Measurements from ENCODE around the gene UBP1.
"Not testable (repeated sequence)": the region's sequence is repeated elsewhere in the genome, so short reads cannot be mapped to it uniquely, and the experiment has no call there.

Gene UBP1

DNA sequence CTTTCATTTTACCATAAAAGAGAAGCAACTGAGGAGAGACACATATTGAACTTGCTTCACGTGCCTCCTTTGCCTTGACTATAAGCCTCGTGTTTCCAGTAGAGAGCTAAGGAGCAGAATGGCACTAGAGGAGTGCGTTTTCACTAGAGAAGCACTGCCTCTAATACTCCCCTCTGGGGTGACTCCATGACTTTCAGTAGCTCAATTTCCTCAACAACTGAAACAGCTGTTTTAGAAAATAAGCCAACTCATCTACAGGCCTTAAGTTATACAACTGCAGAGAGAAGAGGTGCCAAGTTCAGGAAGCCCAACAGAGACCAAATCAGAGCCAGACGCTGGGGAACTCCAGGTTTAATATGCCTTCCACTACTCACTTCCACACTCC, 1.9 kb downstream of the UBP1 start:
- TF ChIP-seq, protein P1, sequence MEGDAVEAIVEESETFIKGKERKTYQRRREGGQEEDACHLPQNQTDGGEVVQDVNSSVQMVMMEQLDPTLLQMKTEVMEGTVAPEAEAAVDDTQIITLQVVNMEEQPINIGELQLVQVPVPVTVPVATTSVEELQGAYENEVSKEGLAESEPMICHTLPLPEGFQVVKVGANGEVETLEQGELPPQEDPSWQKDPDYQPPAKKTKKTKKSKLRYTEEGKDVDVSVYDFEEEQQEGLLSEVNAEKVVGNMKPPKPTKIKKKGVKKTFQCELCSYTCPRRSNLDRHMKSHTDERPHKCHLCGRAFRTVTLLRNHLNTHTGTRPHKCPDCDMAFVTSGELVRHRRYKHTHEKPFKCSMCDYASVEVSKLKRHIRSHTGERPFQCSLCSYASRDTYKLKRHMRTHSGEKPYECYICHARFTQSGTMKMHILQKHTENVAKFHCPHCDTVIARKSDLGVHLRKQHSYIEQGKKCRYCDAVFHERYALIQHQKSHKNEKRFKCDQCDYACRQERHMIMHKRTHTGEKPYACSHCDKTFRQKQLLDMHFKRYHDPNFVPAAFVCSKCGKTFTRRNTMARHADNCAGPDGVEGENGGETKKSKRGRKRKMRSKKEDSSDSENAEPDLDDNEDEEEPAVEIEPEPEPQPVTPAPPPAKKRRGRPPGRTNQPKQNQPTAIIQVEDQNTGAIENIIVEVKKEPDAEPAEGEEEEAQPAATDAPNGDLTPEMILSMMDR (IDR thresholded peaks at IDR 0.05; ENCODE audit: poor library complexity, severe bottlenecking), result no peak
- no peak for DNase-seq (ENCODE audit: low spot score)
- Histone ChIP-seq H3K4me3 (ENCODE audit: severe bottlenecking) (peak overlapping the region; percentile 81), H3K36me3 (ENCODE audit: low read depth) (0 out of 2 replicates have a peak, but pooled peaks cover 7% of the 10 kb centered on the region), H3K4me1 (ENCODE audit: insufficient read depth, poor library complexity, severe bottlenecking) (peaks cover 33% of the 10 kb centered on the region), H3K9me3 (ENCODE audit: severe bottlenecking) (no peaks in the 10 kb centered on the region), H3K27ac (ENCODE audit: poor library complexity, severe bottlenecking) (peak overlapping the region; percentile 93), H3K27me3 (ENCODE audit: insufficient read depth, poor library complexity, severe bottlenecking) (no peaks in the 10 kb centered on the region)
- ATAC-seq (ENCODE audit: low read depth), result no peak

DNA sequence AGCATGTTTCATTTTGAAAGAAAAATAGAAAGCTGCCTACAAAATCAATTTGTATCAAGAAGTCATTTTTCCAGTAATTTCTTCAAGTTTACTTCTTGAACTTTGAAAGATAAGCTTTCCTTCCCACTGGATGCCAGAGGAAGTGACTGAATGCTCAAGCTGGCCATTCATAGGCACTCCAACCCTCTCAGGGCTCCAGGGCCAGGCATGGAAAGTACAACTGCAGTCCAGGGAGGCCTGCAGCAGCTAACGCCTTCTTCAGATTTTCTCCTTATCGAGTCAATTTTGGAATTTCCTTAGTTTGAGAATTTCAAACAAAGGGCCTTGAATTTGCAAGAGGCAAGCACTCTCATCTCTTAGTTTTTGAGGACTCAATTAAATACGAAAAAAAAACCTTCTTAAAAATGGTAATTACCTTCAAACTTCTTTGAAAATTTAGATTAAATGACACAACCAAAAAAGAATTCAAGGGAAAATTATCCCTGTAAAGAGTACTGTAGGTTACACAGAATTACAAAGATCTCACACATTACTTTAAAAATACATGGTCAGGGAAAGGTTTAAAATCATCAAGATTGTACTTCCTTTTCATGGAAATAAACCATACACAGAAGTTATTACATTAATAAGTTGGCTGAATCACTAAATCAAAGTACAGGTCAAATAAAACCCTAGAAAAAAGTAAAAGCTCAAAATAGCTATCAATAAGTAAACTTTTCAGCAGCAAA, 2.5 kb downstream of the UBP1 start:
- Histone ChIP-seq H3K27ac (ENCODE audit: poor library complexity, severe bottlenecking) (peak overlapping the region; percentile 93), H3K4me1 (ENCODE audit: insufficient read depth, poor library complexity, severe bottlenecking) (peaks cover 35% of the 10 kb centered on the region), H3K27me3 (ENCODE audit: insufficient read depth, poor library complexity, severe bottlenecking) (no peaks in the 10 kb centered on the region), H3K4me3 (ENCODE audit: severe bottlenecking) (peak overlapping the region; percentile 81), H3K36me3 (ENCODE audit: low read depth) (0 out of 2 replicates have a peak, but pooled peaks cover 7% of the 10 kb centered on the region), H3K9me3 (ENCODE audit: severe bottlenecking) (no peaks in the 10 kb centered on the region)
- ATAC-seq (ENCODE audit: low read depth) (no peak), DNase-seq (ENCODE audit: low spot score) (no peak)
- TF ChIP-seq, protein P1 (IDR thresholded peaks at IDR 0.05; ENCODE audit: poor library complexity, severe bottlenecking), result no peak

DNA sequence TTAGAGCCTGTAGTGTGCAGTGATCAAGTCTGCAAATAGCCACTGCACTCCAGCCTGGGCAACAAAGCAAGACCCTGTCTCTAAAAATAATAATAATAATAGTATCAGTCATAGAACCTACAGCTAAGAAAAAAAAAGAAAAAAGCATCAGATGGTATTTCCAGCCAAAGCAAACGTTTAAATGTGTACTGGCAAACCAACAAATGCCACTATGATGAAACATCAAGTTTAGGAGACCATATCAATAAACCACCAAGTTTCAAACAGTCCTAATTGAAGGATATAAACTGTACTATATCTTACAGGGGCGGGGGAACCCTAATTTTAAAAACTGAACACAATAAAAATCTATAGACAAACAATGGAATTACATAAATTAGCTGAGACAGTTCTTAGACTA, 6.4 kb downstream of the UBP1 start:
- Histone ChIP-seq H3K9me3 (ENCODE audit: severe bottlenecking) (no peaks in the 10 kb centered on the region), H3K27ac (ENCODE audit: poor library complexity, severe bottlenecking) (no peak overlapping the region), H3K4me3 (ENCODE audit: severe bottlenecking) (no peak overlapping the region), H3K4me1 (ENCODE audit: insufficient read depth, poor library complexity, severe bottlenecking) (peaks cover 32% of the 10 kb centered on the region), H3K36me3 (ENCODE audit: low read depth) (0 out of 2 replicates have a peak, but pooled peaks cover 7% of the 10 kb centered on the region), H3K27me3 (ENCODE audit: insufficient read depth, poor library complexity, severe bottlenecking) (no peaks in the 10 kb centered on the region)
- DNase-seq (ENCODE audit: low spot score) (no peak), ATAC-seq (ENCODE audit: low read depth) (no peak)
- TF ChIP-seq, protein P1 (IDR thresholded peaks at IDR 0.05; ENCODE audit: poor library complexity, severe bottlenecking), result no peak

DNA sequence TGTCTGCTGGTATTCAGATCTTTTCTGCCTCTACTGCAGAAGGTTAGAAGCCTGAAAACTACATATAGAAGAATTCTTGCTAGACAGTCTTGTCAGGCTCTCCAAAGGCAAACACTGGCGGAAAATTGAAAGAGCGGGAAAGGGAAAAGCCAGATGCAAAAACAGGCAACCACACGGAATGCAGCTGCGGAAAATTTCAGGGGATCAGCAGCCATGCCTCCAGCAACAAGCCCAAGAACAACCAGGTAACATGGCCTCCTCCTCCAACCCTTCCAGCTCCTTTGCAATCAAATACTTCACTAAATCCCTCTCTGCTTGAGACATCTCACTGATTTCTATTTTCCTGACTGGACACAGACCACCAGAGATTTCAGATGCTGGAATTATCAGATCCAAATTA, 9.6 kb downstream of the UBP1 start:
- H3K36me3 ChIP-seq (ENCODE audit: low read depth), result no peaks in the 10 kb centered on the region; the same call in 1 of the 2 replicates
- H3K9me3 ChIP-seq (ENCODE audit: severe bottlenecking), result no peaks in the 10 kb centered on the region
- no peaks in the 10 kb centered on the region for H3K27me3 ChIP-seq (ENCODE audit: insufficient read depth, poor library complexity, severe bottlenecking)
- H3K4me3 ChIP-seq (ENCODE audit: severe bottlenecking), result no peak overlapping the region
- H3K27ac ChIP-seq (ENCODE audit: poor library complexity, severe bottlenecking), result no peak overlapping the region
- H3K4me1 ChIP-seq (ENCODE audit: insufficient read depth, poor library complexity, severe bottlenecking), result peaks cover 27% of the 10 kb centered on the region
- DNase-seq (ENCODE audit: low spot score) (no peak), ATAC-seq (ENCODE audit: low read depth) (no peak)
- TF ChIP-seq, protein P1 (IDR thresholded peaks at IDR 0.05; ENCODE audit: poor library complexity, severe bottlenecking), result no peak

DNA sequence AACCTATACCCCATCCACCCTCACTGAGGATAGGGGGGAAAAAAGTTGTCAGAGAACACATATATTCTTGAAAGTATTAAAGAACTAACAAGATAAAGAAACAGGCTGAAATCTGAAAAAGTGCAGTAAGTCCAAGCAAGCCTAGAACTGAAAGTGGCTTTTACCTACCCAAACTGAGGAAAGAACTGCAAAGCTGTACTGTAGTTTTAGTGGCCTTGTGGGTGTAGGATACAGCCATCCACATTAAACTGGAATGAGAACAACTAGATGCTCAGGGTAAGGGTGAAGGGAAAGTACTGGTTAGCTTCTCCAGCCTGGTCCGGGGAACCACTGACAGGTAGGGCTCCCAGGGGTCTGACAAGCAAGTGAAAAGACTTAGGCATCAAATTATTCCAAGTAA, 10.1 kb downstream of the UBP1 start:
- no peak; the same call in 2 of the 3 replicates for ATAC-seq (ENCODE audit: low read depth)
- H3K27ac ChIP-seq (ENCODE audit: poor library complexity, severe bottlenecking), result no peak overlapping the region
- DNase-seq (ENCODE audit: low spot score), result no peak
- no peak overlapping the region for H3K4me3 ChIP-seq (ENCODE audit: severe bottlenecking)
- peaks cover 5% of the 10 kb centered on the region; the same call in 1 of the 2 replicates for H3K36me3 ChIP-seq (ENCODE audit: low read depth)
- no peaks in the 10 kb centered on the region for H3K27me3 ChIP-seq (ENCODE audit: insufficient read depth, poor library complexity, severe bottlenecking)
- TF ChIP-seq, protein P1 (IDR thresholded peaks at IDR 0.05; ENCODE audit: poor library complexity, severe bottlenecking), result no peak
- no peaks in the 10 kb centered on the region for H3K9me3 ChIP-seq (ENCODE audit: severe bottlenecking)
- peaks cover 27% of the 10 kb centered on the region for H3K4me1 ChIP-seq (ENCODE audit: insufficient read depth, poor library complexity, severe bottlenecking)

DNA sequence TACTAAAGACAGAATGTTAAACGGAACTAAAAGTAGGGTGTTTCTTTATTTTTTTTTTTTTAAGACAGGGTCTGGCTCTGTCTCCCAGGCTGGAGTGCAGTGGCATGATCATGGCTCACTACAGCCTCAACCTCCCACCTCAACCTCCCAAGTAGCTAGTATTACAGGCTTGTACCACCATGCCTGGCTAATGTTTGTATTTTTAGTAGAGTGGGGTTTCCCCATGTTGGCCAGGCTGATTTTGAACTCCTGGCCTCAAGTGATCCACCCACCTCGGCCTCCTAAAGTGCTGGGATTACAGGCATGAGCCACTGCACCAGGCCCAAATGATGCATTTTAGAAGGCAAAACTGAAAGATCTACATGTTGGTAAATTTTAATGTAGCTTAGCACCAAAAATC, 10.9 kb downstream of the UBP1 start:
- H3K4me3 ChIP-seq (ENCODE audit: severe bottlenecking); ATAC-seq (ENCODE audit: low read depth); H3K9me3 ChIP-seq (ENCODE audit: severe bottlenecking); H3K36me3 ChIP-seq (ENCODE audit: low read depth); DNase-seq (ENCODE audit: low spot score); H3K27me3 ChIP-seq (ENCODE audit: insufficient read depth, poor library complexity, severe bottlenecking); H3K27ac ChIP-seq (ENCODE audit: poor library complexity, severe bottlenecking): not testable (repeated sequence)
- peaks cover 27% of the 10 kb centered on the region for H3K4me1 ChIP-seq (ENCODE audit: insufficient read depth, poor library complexity, severe bottlenecking)

All from RWPE2 (cell line).